ENCODE data around the gene NUDT15. TPM values are rescaled to one million over a fixed set of nuclear protein-coding genes. Genes with fewer than 3 reads are reported as not detected.

NUDT15 gene
- total and polyA plus RNA-seq, 5 donors from 2014 or later: 7.7 to 12.2 (median 8.9) TPM

- no peaks in the 10 kb centered on the region for H3K27me3 Mint-ChIP-seq
- Histone ChIP-seq H3K9me3 (ENCODE audit: control insufficient read depth in 2 of 2, low read length in 2 of 2) (no peaks in the 10 kb centered on the region), H3K4me3 (ENCODE audit: low read depth, low read length) (no peak overlapping the region), H3K27ac (ENCODE audit: insufficient read depth, low read length, poor library complexity, severe bottlenecking) (no peak overlapping the region), H3K36me3 (ENCODE audit: control insufficient read depth, insufficient read depth, low read length) (no peaks in the 10 kb centered on the region), H3K27me3 (ENCODE audit: control insufficient read depth, insufficient read depth, low read length) (no peaks in the 10 kb centered on the region), H3K4me1 (ENCODE audit: control insufficient read depth, insufficient read depth, low read length, poor library complexity, severe bottlenecking) (no peaks in the 10 kb centered on the region)
- peaks cover 0 to 5% (median 2%) of the 10 kb centered on the region in 4 donors for H3K4me1 Mint-ChIP-seq
- no peak for DNase-seq
- peaks cover 0 to 2% (median 0%) of the 10 kb centered on the region in 7 donors for H3K9me3 Mint-ChIP-seq
- H3K27ac Mint-ChIP-seq: no peak overlapping the region
- no peak for ATAC-seq (ENCODE audit: low read depth in 2 of 2)
- peaks cover 16% of the 10 kb centered on the region for H3K36me3 Mint-ChIP-seq
- H3K4me3 Mint-ChIP-seq: no peak overlapping the region
Measured at GRCh38 chr13:48014359-48014758, 23.2 kb upstream of the NUDT15 start.

GRCh38 chr13:48018637-48019036, 18.9 kb upstream of the NUDT15 start:
- Histone ChIP-seq H3K9me3 (ENCODE audit: control insufficient read depth in 2 of 2, low read length in 2 of 2) (no peaks in the 10 kb centered on the region), H3K4me3 (ENCODE audit: low read depth, low read length) (no peak overlapping the region), H3K4me1 (ENCODE audit: control insufficient read depth, insufficient read depth, low read length, poor library complexity, severe bottlenecking) (no peaks in the 10 kb centered on the region), H3K27me3 (ENCODE audit: control insufficient read depth, insufficient read depth, low read length) (no peaks in the 10 kb centered on the region), H3K27ac (ENCODE audit: insufficient read depth, low read length, poor library complexity, severe bottlenecking) (no peak overlapping the region), H3K36me3 (ENCODE audit: control insufficient read depth, insufficient read depth, low read length) (no peaks in the 10 kb centered on the region)
- H3K4me1 Mint-ChIP-seq: peaks cover 0 to 9% (median 6%) of the 10 kb centered on the region in 4 donors
- no peaks in the 10 kb centered on the region for H3K27me3 Mint-ChIP-seq
- ATAC-seq (ENCODE audit: low read depth in 2 of 2) (no peak), DNase-seq (no peak)
- H3K9me3 Mint-ChIP-seq: peaks cover 0 to 2% (median 0%) of the 10 kb centered on the region in 7 donors
- no peak overlapping the region for H3K27ac Mint-ChIP-seq
- no peak overlapping the region for H3K4me3 Mint-ChIP-seq
- H3K36me3 Mint-ChIP-seq: peaks cover 15% of the 10 kb centered on the region

- DNase-seq (no peak), ATAC-seq (ENCODE audit: low read depth in 2 of 2) (no peak)
- Histone ChIP-seq H3K4me3 (ENCODE audit: low read depth, low read length) (no peak overlapping the region), H3K27ac (ENCODE audit: insufficient read depth, low read length, poor library complexity, severe bottlenecking) (no peak overlapping the region), H3K9me3 (ENCODE audit: control insufficient read depth in 2 of 2, low read length in 2 of 2) (no peaks in the 10 kb centered on the region), H3K4me1 (ENCODE audit: control insufficient read depth, insufficient read depth, low read length, poor library complexity, severe bottlenecking) (no peaks in the 10 kb centered on the region), H3K27me3 (ENCODE audit: control insufficient read depth, insufficient read depth, low read length) (no peaks in the 10 kb centered on the region), H3K36me3 (ENCODE audit: control insufficient read depth, insufficient read depth, low read length) (no peaks in the 10 kb centered on the region)
- Mint-ChIP-seq H3K4me3 (no peak overlapping the region), H3K36me3 (peaks cover 10% of the 10 kb centered on the region), H3K9me3 (peaks cover 0 to 2% (median 0%) of the 10 kb centered on the region in 7 donors), H3K4me1 (peaks cover 0 to 17% (median 6%) of the 10 kb centered on the region in 4 donors), H3K27ac (no peak overlapping the region), H3K27me3 (no peaks in the 10 kb centered on the region)
Measured at GRCh38 chr13:48019796-48020195, 17.7 kb upstream of the NUDT15 start.

- H3K27ac ChIP-seq (ENCODE audit: insufficient read depth, low read length, poor library complexity, severe bottlenecking): no peak overlapping the region
- Mint-ChIP-seq H3K4me1 (peaks cover 0 to 14% (median 3%) of the 10 kb centered on the region in 4 donors), H3K36me3 (peaks cover 27% of the 10 kb centered on the region), H3K27me3 (no peaks in the 10 kb centered on the region), H3K27ac (no peak overlapping the region), H3K4me3 (no peak overlapping the region), H3K9me3 (peaks cover 0 to 9% (median 3%) of the 10 kb centered on the region in 7 donors)
- H3K4me3 ChIP-seq (ENCODE audit: low read depth, low read length): no peak overlapping the region
- no peaks in the 10 kb centered on the region for H3K4me1 ChIP-seq (ENCODE audit: control insufficient read depth, insufficient read depth, low read length, poor library complexity, severe bottlenecking)
- ATAC-seq (ENCODE audit: low read depth in 2 of 2): no peak
- H3K27me3 ChIP-seq (ENCODE audit: control insufficient read depth, insufficient read depth, low read length): no peaks in the 10 kb centered on the region
- peaks cover 5% of the 10 kb centered on the region for H3K36me3 ChIP-seq (ENCODE audit: control insufficient read depth, insufficient read depth, low read length)
- H3K9me3 ChIP-seq (ENCODE audit: control insufficient read depth in 2 of 2, low read length in 2 of 2): no peaks in the 10 kb centered on the region
- no peak for DNase-seq
Measured at GRCh38 chr13:48028066-48028465, 9.5 kb upstream of the NUDT15 start.

- Histone ChIP-seq H3K36me3 (ENCODE audit: control insufficient read depth, insufficient read depth, low read length) (peaks cover 5% of the 10 kb centered on the region), H3K4me3 (ENCODE audit: low read depth, low read length) (no peak overlapping the region), H3K27ac (ENCODE audit: insufficient read depth, low read length, poor library complexity, severe bottlenecking) (no peak overlapping the region), H3K27me3 (ENCODE audit: control insufficient read depth, insufficient read depth, low read length) (no peaks in the 10 kb centered on the region), H3K4me1 (ENCODE audit: control insufficient read depth, insufficient read depth, low read length, poor library complexity, severe bottlenecking) (no peaks in the 10 kb centered on the region), H3K9me3 (ENCODE audit: control insufficient read depth in 2 of 2, low read length in 2 of 2) (no peaks in the 10 kb centered on the region)
- peak overlapping the region in 1 of 3 donors; percentile 67 for H3K27ac Mint-ChIP-seq
- no peaks in the 10 kb centered on the region for H3K27me3 Mint-ChIP-seq
- no peak for ATAC-seq (ENCODE audit: low read depth in 2 of 2)
- peaks cover 0 to 10% (median 7%) of the 10 kb centered on the region in 4 donors for H3K4me1 Mint-ChIP-seq
- peaks cover 0 to 9% (median 3%) of the 10 kb centered on the region in 7 donors for H3K9me3 Mint-ChIP-seq
- H3K4me3 Mint-ChIP-seq: no peak overlapping the region
- H3K36me3 Mint-ChIP-seq: peaks cover 37% of the 10 kb centered on the region
- no peak for DNase-seq
Measured at GRCh38 chr13:48029859-48030258, 7.7 kb upstream of the NUDT15 start.

GRCh38 chr13:48038761-48039160, 1.2 kb downstream of the NUDT15 start:
- Histone ChIP-seq H3K9me3 (ENCODE audit: control insufficient read depth in 2 of 2, low read length in 2 of 2) (no peaks in the 10 kb centered on the region), H3K27ac (ENCODE audit: insufficient read depth, low read length, poor library complexity, severe bottlenecking) (peak overlapping the region; percentile 99), H3K36me3 (ENCODE audit: control insufficient read depth, insufficient read depth, low read length) (peaks cover 5% of the 10 kb centered on the region), H3K4me3 (ENCODE audit: low read depth, low read length) (peak overlapping the region; percentile 84), H3K27me3 (ENCODE audit: control insufficient read depth, insufficient read depth, low read length) (no peaks in the 10 kb centered on the region), H3K4me1 (ENCODE audit: control insufficient read depth, insufficient read depth, low read length, poor library complexity, severe bottlenecking) (peaks cover 25% of the 10 kb centered on the region)
- Mint-ChIP-seq H3K27ac (peak overlapping the region; percentile 97 to 100 (median 98)), H3K9me3 (no peaks in the 10 kb centered on the region), H3K4me3 (peak overlapping the region; percentile 79 to 96 (median 94)), H3K27me3 (no peaks in the 10 kb centered on the region), H3K4me1 (peaks cover 16 to 56% (median 37%) of the 10 kb centered on the region in 4 donors), H3K36me3 (peaks cover 20% of the 10 kb centered on the region)
- ATAC-seq (ENCODE audit: low read depth in 2 of 2) (no peak), DNase-seq (peak in 1 of 3 donors; percentile 12)

- peaks cover 25% of the 10 kb centered on the region for H3K4me1 ChIP-seq (ENCODE audit: control insufficient read depth, insufficient read depth, low read length, poor library complexity, severe bottlenecking)
- ATAC-seq (ENCODE audit: low read depth in 2 of 2): no peak
- Mint-ChIP-seq H3K27ac (peak overlapping the region in 2 of 3 donors; percentile 48 to 55), H3K27me3 (no peaks in the 10 kb centered on the region), H3K4me3 (peak overlapping the region in 2 of 4 donors; percentile 21 to 81), H3K9me3 (no peaks in the 10 kb centered on the region), H3K36me3 (peaks cover 10% of the 10 kb centered on the region), H3K4me1 (peaks cover 21 to 60% (median 36%) of the 10 kb centered on the region in 4 donors)
- H3K9me3 ChIP-seq (ENCODE audit: control insufficient read depth in 2 of 2, low read length in 2 of 2): no peaks in the 10 kb centered on the region
- no peaks in the 10 kb centered on the region for H3K27me3 ChIP-seq (ENCODE audit: control insufficient read depth, insufficient read depth, low read length)
- H3K36me3 ChIP-seq (ENCODE audit: control insufficient read depth, insufficient read depth, low read length): peaks cover 5% of the 10 kb centered on the region
- H3K4me3 ChIP-seq (ENCODE audit: low read depth, low read length): no peak overlapping the region
- no peak overlapping the region for H3K27ac ChIP-seq (ENCODE audit: insufficient read depth, low read length, poor library complexity, severe bottlenecking)
- no peak for DNase-seq
Measured at GRCh38 chr13:48040049-48040448, 2.5 kb downstream of the NUDT15 start.

GRCh38 chr13:48040896-48041295, 3.4 kb downstream of the NUDT15 start:
- H3K27ac Mint-ChIP-seq: peak overlapping the region in 1 of 3 donors; percentile 72
- ATAC-seq (ENCODE audit: low read depth in 2 of 2): no peak
- peaks cover 9% of the 10 kb centered on the region for H3K36me3 Mint-ChIP-seq

More at GRCh38 chr13:48040896-48041295, 3.4 kb downstream of the NUDT15 start:
- no peak for DNase-seq
- Mint-ChIP-seq H3K4me1 (peaks cover 21 to 59% (median 36%) of the 10 kb centered on the region in 4 donors), H3K27me3 (no peaks in the 10 kb centered on the region), H3K9me3 (no peaks in the 10 kb centered on the region), H3K4me3 (no peak overlapping the region)
- H3K9me3 ChIP-seq (ENCODE audit: control insufficient read depth in 2 of 2, low read length in 2 of 2): no peaks in the 10 kb centered on the region
- H3K36me3 ChIP-seq (ENCODE audit: control insufficient read depth, insufficient read depth, low read length): peaks cover 5% of the 10 kb centered on the region
- H3K27me3 ChIP-seq (ENCODE audit: control insufficient read depth, insufficient read depth, low read length): no peaks in the 10 kb centered on the region
- H3K4me3 ChIP-seq (ENCODE audit: low read depth, low read length): no peak overlapping the region
- H3K27ac ChIP-seq (ENCODE audit: insufficient read depth, low read length, poor library complexity, severe bottlenecking): no peak overlapping the region
- H3K4me1 ChIP-seq (ENCODE audit: control insufficient read depth, insufficient read depth, low read length, poor library complexity, severe bottlenecking): peaks cover 25% of the 10 kb centered on the region

Data from CD4-positive, CD25-positive, alpha-beta regulatory T cell (primary cell).